Neutrophil (primary cell): Measurements from ENCODE around the gene NFAM1.

Experiments
- H3K27ac ChIP-seq: fragments of 200-600 bp; sonication (generic); 2 replicates; pipeline ENCODE4 v1.5.1; 2016; ENCODE audit warnings: mild to moderate bottlenecking, moderate library complexity
- H3K27me3 ChIP-seq: fragments of 200-600 bp; sonication (generic); 2 replicates; pipeline ENCODE4 v1.6.0; 2016; ENCODE audit warnings: mild to moderate bottlenecking
- H3K36me3 ChIP-seq: fragments of 200-600 bp; sonication (generic); 2 replicates; pipeline ENCODE4 v1.5.1; 2017
- H3K4me1 ChIP-seq, 2 experiments: fragments of 200-600 bp in 1 of 2; sonication (generic) in 1 of 2; 1 replicate in 1 of 2; 2 replicates in 1 of 2; pipeline versions ENCODE4 v1.5.1 to v1.6.1; 2013 to 2016; ENCODE audit warnings: low read depth in 1 of 2, low read length in 1 of 2, mild to moderate bottlenecking in 1 of 2, moderate library complexity in 1 of 2; ENCODE audit not compliant: control insufficient read depth in 1 of 2, insufficient read depth in 1 of 2
- H3K4me3 ChIP-seq, 2 experiments: fragments of 200-600 bp in 1 of 2; sonication (generic) in 1 of 2; 1 replicate in 1 of 2; 2 replicates in 1 of 2; pipeline ENCODE4 v1.5.1; 2013 to 2016; ENCODE audit warnings: low read depth in 1 of 2, low read length in 1 of 2, mild to moderate bottlenecking in 1 of 2, moderate library complexity in 1 of 2
- H3K9me3 ChIP-seq: fragments of 200-600 bp; sonication (generic); 2 replicates; pipeline ENCODE4 v1.5.1; 2016
- CTCF ChIP-seq: fragments of 200-600 bp; sonication (generic); IDR thresholded peaks from 2 replicates; pipeline ENCODE4 v1.5.1; 2016; ENCODE audit warnings: antibody characterized with exemption

NFAM1 gene

GRCh38 chr22:42358643-42359558, 73.3 kb downstream of the NFAM1 start:
- Histone ChIP-seq H3K9me3 (no peaks in the 10 kb centered on the region), H3K27ac (no peak overlapping the region), H3K36me3 (no peaks in the 10 kb centered on the region), H3K4me1 (no peaks in the 10 kb centered on the region), H3K4me3 (no peak overlapping the region), H3K27me3 (peaks cover 57% of the 10 kb centered on the region)
- no peak for TF ChIP-seq CTCF

- Histone ChIP-seq H3K9me3 (no peaks in the 10 kb centered on the region), H3K36me3 (no peaks in the 10 kb centered on the region), H3K4me3 (no peak overlapping the region), H3K4me1 (no peaks in the 10 kb centered on the region), H3K27me3 (peaks cover 46% of the 10 kb centered on the region), H3K27ac (no peak overlapping the region)
- no peak for TF ChIP-seq CTCF
Observed at GRCh38 chr22:42357634-42358296, 74.4 kb downstream of the NFAM1 start.

GRCh38 chr22:42357221-42357620, 75.0 kb downstream of the NFAM1 start:
- Histone ChIP-seq H3K4me1 (no peaks in the 10 kb centered on the region), H3K36me3 (no peaks in the 10 kb centered on the region), H3K4me3 (no peak overlapping the region), H3K27me3 (peaks cover 40% of the 10 kb centered on the region), H3K9me3 (no peaks in the 10 kb centered on the region), H3K27ac (no peak overlapping the region)
- TF ChIP-seq CTCF = no peak

- no peaks in the 10 kb centered on the region for H3K4me1 ChIP-seq
- no peak overlapping the region for H3K4me3 ChIP-seq
- H3K36me3 ChIP-seq = no peaks in the 10 kb centered on the region
- no peak overlapping the region for H3K27ac ChIP-seq
- no peaks in the 10 kb centered on the region for H3K9me3 ChIP-seq
- no peak for TF ChIP-seq CTCF
- H3K27me3 ChIP-seq = peaks cover 33% of the 10 kb centered on the region
Observed at GRCh38 chr22:42356533-42356932, 75.7 kb downstream of the NFAM1 start.

- H3K27ac ChIP-seq = no peak overlapping the region
- no peak for TF ChIP-seq CTCF
- no peaks in the 10 kb centered on the region for H3K4me1 ChIP-seq
- peaks cover 31% of the 10 kb centered on the region for H3K27me3 ChIP-seq
- H3K4me3 ChIP-seq = no peak overlapping the region
- no peaks in the 10 kb centered on the region for H3K9me3 ChIP-seq
- H3K36me3 ChIP-seq = no peaks in the 10 kb centered on the region
Observed at GRCh38 chr22:42353883-42354727, 78.1 kb downstream of the NFAM1 start.
